Karpas-422 (cell line): Measurements from ENCODE around the gene PYROXD2. TPM values are rescaled to one million over a fixed set of nuclear protein-coding genes. Genes with fewer than 3 reads are reported as not detected.

Source experiments
- DNase-seq: peaks from one replicate; pipeline ENCODE4 v3.0.0-alpha.2; 2015
- H2AFZ ChIP-seq: fragments of 200-600 bp; sonication (generic); 2 replicates; pipeline ENCODE4 v1.6.1; 2014; ENCODE audit warnings: antibody characterized with exemption, low read length, mixed read lengths
- H3K27ac ChIP-seq: fragments of 200-600 bp; sonication (generic); 2 replicates; pipeline ENCODE4 v1.5.1; 2014; ENCODE audit warnings: mild to moderate bottlenecking, low read length, moderate library complexity
- H3K27me3 ChIP-seq: fragments of 200-600 bp; sonication (generic); 2 replicates; pipeline ENCODE4 v1.6.1; 2014; ENCODE audit warnings: low read length, mixed read lengths
- H3K36me3 ChIP-seq: fragments of 200-600 bp; sonication (generic); 2 replicates; pipeline ENCODE4 v1.6.1; 2014; ENCODE audit warnings: low read length, mixed read lengths; ENCODE audit not compliant: insufficient read depth
- H3K4me1 ChIP-seq: fragments of 200-600 bp; sonication (generic); 2 replicates; pipeline ENCODE4 v1.6.1; 2014; ENCODE audit warnings: mild to moderate bottlenecking, low read length, mixed read lengths
- H3K4me2 ChIP-seq: fragments of 200-600 bp; sonication (generic); 2 replicates; pipeline ENCODE4 v1.6.1; 2014; ENCODE audit warnings: low read length, low read depth, mild to moderate bottlenecking; ENCODE audit not compliant: poor library complexity, severe bottlenecking
- H3K4me3 ChIP-seq: fragments of 200-600 bp; sonication (generic); 2 replicates; pipeline ENCODE4 v1.5.1; 2014; ENCODE audit warnings: mild to moderate bottlenecking, antibody characterized with exemption, low read length, mixed read lengths
- H3K79me2 ChIP-seq: fragments of 200-600 bp; sonication (generic); 2 replicates; pipeline ENCODE4 v1.6.1; 2014; ENCODE audit warnings: mild to moderate bottlenecking, low read length, mixed read lengths
- H3K9ac ChIP-seq: fragments of 200-600 bp; sonication (generic); 2 replicates; pipeline ENCODE4 v1.6.0; 2014; ENCODE audit warnings: low read length
- H3K9me2 ChIP-seq: fragments of 200-600 bp; sonication (generic), shearing (Covaris generic); replicated peaks from 2 replicates; pipeline ENCODE4 v1.6.0; 2014; ENCODE audit warnings: mild to moderate bottlenecking, low read length, moderate library complexity; ENCODE audit not compliant: insufficient read depth
- H3K9me3 ChIP-seq: fragments of 300-700, 200-600 bp; sonication (generic); 2 replicates; pipeline ENCODE4 v1.6.1; 2014; ENCODE audit warnings: low read length, mixed read lengths
- H4K20me1 ChIP-seq: fragments of 200-600 bp; sonication (generic); 2 replicates; pipeline ENCODE4 v1.6.1; 2014; ENCODE audit warnings: mild to moderate bottlenecking, antibody characterized with exemption, low read length, low read depth; ENCODE audit not compliant: insufficient read depth
- total RNA-seq: library from RNA; depleted of rRNA; stranded (reverse); fragments of >200 nt; shearing (Covaris generic); gene quantifications from 2 replicates; pipeline ENCODE4 v1.2.3, GENCODE V29; 2014; ENCODE audit warnings: low replicate concordance

Gene PYROXD2
- total RNA-seq, 1 experiment from 2014 or later, result 1.2 TPM

DNA sequence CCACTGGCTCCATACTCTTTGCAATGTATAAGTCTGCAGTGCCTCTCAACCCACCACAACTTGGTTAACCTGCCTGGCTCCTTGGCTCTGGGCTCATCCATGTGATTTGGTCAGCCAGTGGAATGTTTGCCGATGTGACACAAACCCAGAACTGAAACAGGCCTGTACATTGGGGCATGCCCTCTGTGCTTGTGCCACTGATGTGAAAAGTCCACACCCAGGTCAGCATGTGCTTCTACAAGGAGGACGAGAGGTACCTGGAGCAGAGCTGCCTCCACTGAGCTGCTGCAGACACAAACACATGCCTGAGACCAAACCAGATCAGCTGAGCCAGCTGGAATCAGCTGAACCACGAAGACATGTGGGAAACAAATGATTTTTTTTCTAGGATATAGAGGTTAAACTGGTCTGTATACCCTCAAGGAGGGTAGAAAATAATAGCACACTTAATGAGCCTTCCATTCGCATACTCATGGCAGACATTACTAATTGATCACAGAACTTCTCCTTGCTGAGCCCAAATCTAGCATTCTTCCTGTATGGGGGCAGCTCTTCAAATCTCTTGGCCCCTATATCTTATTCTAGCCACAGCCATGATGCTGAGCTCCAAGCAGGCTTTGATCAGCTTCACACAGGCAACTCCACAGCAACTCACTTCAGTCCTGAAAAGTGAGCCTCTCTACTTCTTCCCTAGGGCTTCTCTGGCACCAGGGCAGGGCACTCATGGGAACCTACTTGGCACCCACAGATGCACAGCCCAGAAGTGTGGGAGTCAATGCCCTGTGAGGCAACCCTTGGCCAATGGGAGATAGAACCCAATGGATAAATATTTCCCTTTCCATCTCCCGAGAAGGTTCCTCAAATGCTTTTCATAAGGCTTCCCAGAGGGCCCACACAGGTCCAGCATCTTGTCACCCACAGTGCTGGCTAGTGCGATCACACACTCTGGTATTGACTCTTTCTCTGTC is 18.6 kb downstream of the PYROXD2 start:
- H3K4me2 ChIP-seq, result no peak overlapping the region
- H3K27me3 ChIP-seq, result no peaks in the 10 kb centered on the region
- no peaks in the 10 kb centered on the region for H3K4me1 ChIP-seq
- no peak overlapping the region for H3K27ac ChIP-seq
- DNase-seq, result no peak
- no peaks in the 10 kb centered on the region for H3K36me3 ChIP-seq
- H3K9me3 ChIP-seq, result no peaks in the 10 kb centered on the region
- no peaks in the 10 kb centered on the region for H3K9me2 ChIP-seq
- no peaks in the 10 kb centered on the region for H4K20me1 ChIP-seq
- H2AFZ ChIP-seq, result no peak overlapping the region
- H3K79me2 ChIP-seq, result no peaks in the 10 kb centered on the region
- no peak overlapping the region for H3K4me3 ChIP-seq
- no peak overlapping the region for H3K9ac ChIP-seq

- Histone ChIP-seq H4K20me1 (no peaks in the 10 kb centered on the region), H3K4me3 (no peak overlapping the region), H3K27me3 (no peaks in the 10 kb centered on the region), H3K4me1 (no peaks in the 10 kb centered on the region), H3K4me2 (no peak overlapping the region), H3K9me2 (no peaks in the 10 kb centered on the region), H3K36me3 (no peaks in the 10 kb centered on the region), H3K79me2 (no peaks in the 10 kb centered on the region), H2AFZ (no peak overlapping the region), H3K9me3 (no peaks in the 10 kb centered on the region), H3K9ac (no peak overlapping the region), H3K27ac (no peak overlapping the region)
- no peak for DNase-seq
Measured at GRCh38 chr10:98394851-98395440, 20.0 kb downstream of the PYROXD2 start.

GRCh38 chr10:98391578-98391991 is 23.4 kb downstream of the PYROXD2 start:
- Histone ChIP-seq H3K27ac (no peak overlapping the region), H4K20me1 (no peaks in the 10 kb centered on the region), H3K36me3 (no peaks in the 10 kb centered on the region), H2AFZ (no peak overlapping the region), H3K9me3 (no peaks in the 10 kb centered on the region), H3K4me1 (no peaks in the 10 kb centered on the region), H3K9me2 (no peaks in the 10 kb centered on the region), H3K79me2 (no peaks in the 10 kb centered on the region), H3K9ac (no peak overlapping the region), H3K27me3 (no peaks in the 10 kb centered on the region), H3K4me2 (no peak overlapping the region), H3K4me3 (no peak overlapping the region)
- no peak for DNase-seq

- H3K36me3 ChIP-seq, result no peaks in the 10 kb centered on the region
- H3K4me1 ChIP-seq, result no peaks in the 10 kb centered on the region
- H3K27me3 ChIP-seq, result no peaks in the 10 kb centered on the region
- H3K4me3 ChIP-seq, result no peak overlapping the region
- H3K9me2 ChIP-seq, result no peaks in the 10 kb centered on the region
- no peak overlapping the region for H3K9ac ChIP-seq
- no peaks in the 10 kb centered on the region for H4K20me1 ChIP-seq
- H3K9me3 ChIP-seq, result no peaks in the 10 kb centered on the region
- DNase-seq, result no peak
- H3K79me2 ChIP-seq, result no peaks in the 10 kb centered on the region
- no peak overlapping the region for H2AFZ ChIP-seq
- no peak overlapping the region for H3K27ac ChIP-seq
- H3K4me2 ChIP-seq, result no peak overlapping the region
Measured at GRCh38 chr10:98391065-98391464, 23.9 kb downstream of the PYROXD2 start.

DNA sequence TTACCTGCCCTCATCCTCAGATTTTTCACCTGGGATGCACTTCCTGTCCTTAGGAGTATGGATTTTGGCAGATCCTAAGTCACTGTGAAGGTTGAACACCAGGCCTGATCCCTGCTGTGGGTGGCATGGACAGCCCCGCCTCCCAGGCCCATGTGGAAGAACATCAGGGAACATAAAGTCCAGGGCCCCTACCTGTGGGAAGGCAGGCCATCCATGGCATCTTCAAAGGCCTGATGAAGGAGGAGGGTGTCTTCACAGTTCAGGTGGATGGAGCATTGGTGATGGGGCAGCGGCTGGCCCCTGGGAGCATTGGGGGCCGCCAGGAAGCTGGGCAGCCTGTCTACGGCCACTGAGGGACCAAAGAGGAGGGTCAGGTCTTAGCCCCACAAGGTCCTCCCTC is 24.6 kb downstream of the PYROXD2 start:
- H4K20me1 ChIP-seq, result no peaks in the 10 kb centered on the region
- DNase-seq, result no peak
- no peaks in the 10 kb centered on the region for H3K36me3 ChIP-seq
- H2AFZ ChIP-seq, result no peak overlapping the region
- H3K4me3 ChIP-seq, result no peak overlapping the region
- no peaks in the 10 kb centered on the region for H3K4me1 ChIP-seq
- no peaks in the 10 kb centered on the region for H3K9me2 ChIP-seq
- H3K27me3 ChIP-seq, result no peaks in the 10 kb centered on the region
- H3K9me3 ChIP-seq, result no peaks in the 10 kb centered on the region
- H3K27ac ChIP-seq, result no peak overlapping the region
- H3K4me2 ChIP-seq, result no peak overlapping the region
- no peaks in the 10 kb centered on the region for H3K79me2 ChIP-seq
- H3K9ac ChIP-seq, result no peak overlapping the region

GRCh38 chr10:98389398-98389797 is 25.6 kb downstream of the PYROXD2 start:
- Histone ChIP-seq H3K4me3 (no peak overlapping the region), H3K79me2 (no peaks in the 10 kb centered on the region), H4K20me1 (no peaks in the 10 kb centered on the region), H3K36me3 (no peaks in the 10 kb centered on the region), H3K9me3 (no peaks in the 10 kb centered on the region), H3K27ac (no peak overlapping the region), H2AFZ (no peak overlapping the region), H3K4me2 (no peak overlapping the region), H3K9me2 (no peaks in the 10 kb centered on the region), H3K4me1 (no peaks in the 10 kb centered on the region), H3K27me3 (no peaks in the 10 kb centered on the region), H3K9ac (no peak overlapping the region)
- no peak for DNase-seq

DNA sequence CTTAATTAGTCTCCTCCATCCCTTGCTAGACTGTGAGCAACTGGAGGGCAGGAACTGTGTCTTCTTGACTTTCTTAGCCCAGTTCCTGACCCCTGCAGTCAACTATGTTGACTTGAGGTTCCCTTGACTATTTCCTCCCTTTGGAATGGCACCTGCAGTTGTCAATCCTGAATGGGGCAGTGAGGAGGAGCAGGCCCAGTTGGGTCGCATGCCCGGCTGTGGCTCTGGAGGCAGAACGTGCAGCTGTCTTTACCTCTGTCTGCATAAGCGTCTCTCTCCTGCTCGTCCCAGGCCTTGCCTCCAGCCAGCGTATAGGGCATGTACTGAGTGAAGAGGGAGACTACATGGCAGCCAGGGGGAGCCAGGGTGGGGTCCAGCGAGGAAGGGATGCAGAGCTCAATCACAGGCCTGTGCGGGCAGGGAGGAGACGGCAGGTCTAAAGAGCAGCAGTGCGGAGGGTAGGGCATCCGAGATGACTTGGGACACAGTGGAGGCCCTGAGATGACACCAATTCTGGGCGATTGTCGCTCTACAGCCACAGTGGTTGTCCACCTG is 26.8 kb downstream of the PYROXD2 start:
- no peak overlapping the region for H3K4me2 ChIP-seq
- H3K9me3 ChIP-seq, result no peaks in the 10 kb centered on the region
- no peaks in the 10 kb centered on the region for H3K4me1 ChIP-seq
- H3K9ac ChIP-seq, result no peak overlapping the region
- no peaks in the 10 kb centered on the region for H4K20me1 ChIP-seq
- no peaks in the 10 kb centered on the region for H3K9me2 ChIP-seq
- no peak for DNase-seq
- no peaks in the 10 kb centered on the region for H3K27me3 ChIP-seq
- H3K36me3 ChIP-seq, result no peaks in the 10 kb centered on the region
- no peaks in the 10 kb centered on the region for H3K79me2 ChIP-seq
- no peak overlapping the region for H2AFZ ChIP-seq
- H3K27ac ChIP-seq, result no peak overlapping the region
- no peak overlapping the region for H3K4me3 ChIP-seq

GRCh38 chr10:98384531-98385133 is 30.4 kb downstream of the PYROXD2 start:
- no peaks in the 10 kb centered on the region for H4K20me1 ChIP-seq
- no peak overlapping the region for H3K27ac ChIP-seq
- no peaks in the 10 kb centered on the region for H3K9me3 ChIP-seq
- H2AFZ ChIP-seq, result no peak overlapping the region
- H3K27me3 ChIP-seq, result no peaks in the 10 kb centered on the region
- H3K36me3 ChIP-seq, result no peaks in the 10 kb centered on the region
- no peaks in the 10 kb centered on the region for H3K4me1 ChIP-seq
- no peak for DNase-seq
- H3K9ac ChIP-seq, result no peak overlapping the region
- no peak overlapping the region for H3K4me2 ChIP-seq
- no peaks in the 10 kb centered on the region for H3K9me2 ChIP-seq
- H3K4me3 ChIP-seq, result no peak overlapping the region
- no peaks in the 10 kb centered on the region for H3K79me2 ChIP-seq
